Smooth muscle cell (in vitro differentiated cells): ENCODE data around the gene KYAT1. TPM values are rescaled to one million over a fixed set of nuclear protein-coding genes. Genes with fewer than 3 reads are reported as not detected.
"Not testable (repeated sequence)": the region's sequence is repeated elsewhere in the genome, so short reads cannot be mapped to it uniquely, and the experiment has no call there.

Source experiments
- DNase-seq: peaks from one replicate; lab custom pipeline; 2025; ENCODE audit not compliant: unreplicated experiment; lab: John Stamatoyannopoulos, UW
- H2AFZ ChIP-seq: fragments of 200-600 bp; sonication (generic); 2 replicates; pipeline ENCODE4 v1.6.0; 2016; ENCODE audit warnings: antibody characterized with exemption, low read depth, mild to moderate bottlenecking
- H3F3A ChIP-seq: fragments of 200-600 bp; sonication (generic); 2 replicates; pipeline ENCODE4 v1.6.0; 2017; ENCODE audit warnings: antibody characterized with exemption, low read depth
- H3K27ac ChIP-seq: fragments of 200-600 bp; sonication (generic); 2 replicates; pipeline ENCODE4 v1.5.1; 2016; ENCODE audit warnings: low read depth, mild to moderate bottlenecking
- H3K27me3 ChIP-seq: fragments of 200-600 bp; sonication (generic); 2 replicates; pipeline ENCODE4 v1.6.1; 2016; ENCODE audit warnings: low read depth, mild to moderate bottlenecking
- H3K36me3 ChIP-seq: fragments of 200-600 bp; sonication (generic); 2 replicates; pipeline ENCODE4 v1.5.1; 2016; ENCODE audit warnings: low read depth
- H3K4me1 ChIP-seq: fragments of 200-600 bp; sonication (generic); 2 replicates; pipeline ENCODE4 v1.5.1; 2016; ENCODE audit warnings: low read depth
- H3K4me2 ChIP-seq: fragments of 200-600 bp; sonication (generic); 2 replicates; pipeline ENCODE4 v1.6.0; 2016; ENCODE audit warnings: mild to moderate bottlenecking
- H3K4me3 ChIP-seq: fragments of 200-600 bp; sonication (generic); 2 replicates; pipeline ENCODE4 v1.5.1; 2016; ENCODE audit warnings: mild to moderate bottlenecking
- H3K79me2 ChIP-seq: fragments of 200-600 bp; sonication (generic); 2 replicates; pipeline ENCODE4 v1.6.0; 2016; ENCODE audit warnings: low read depth, mild to moderate bottlenecking
- H3K9ac ChIP-seq: fragments of 200-600 bp; sonication (generic); 2 replicates; pipeline ENCODE4 v1.6.0; 2016; ENCODE audit warnings: low read depth
- H3K9me3 ChIP-seq: fragments of 200-600 bp; sonication (generic); replicated peaks from 2 replicates; pipeline ENCODE4 v1.5.1; 2016; ENCODE audit warnings: low read depth
- H4K20me1 ChIP-seq: fragments of 200-600 bp; sonication (generic); 2 replicates; pipeline ENCODE4 v1.6.0; 2016; ENCODE audit warnings: low read depth
- CTCF ChIP-seq: fragments of 200-600 bp; sonication (generic); IDR thresholded peaks from 2 replicates; pipeline ENCODE4 v1.5.1; 2017; ENCODE audit warnings: borderline replicate concordance, mild to moderate bottlenecking, antibody characterized with exemption; ENCODE audit not compliant: insufficient read depth, poor library complexity, severe bottlenecking
- WGBS: methylation state at CpG from one replicate; pipeline ENCODE4 v1.1.7; 2016; ENCODE audit warnings: low lambda C conversion rate; 5-methylcytosine and 5-hydroxymethylcytosine counted together
- polyA plus RNA-seq: library from polyadenylated mRNA; unstranded; fragments of >200 nt; fragmentation: Nextera tagmentation; extraction: Ambion mirVana; gene quantifications from 2 replicates; pipeline ENCODE4 v1.2.1, GENCODE V29; 2016
- total RNA-seq: library from RNA; depleted of rRNA; stranded (reverse); fragments of >200 nt; gene quantifications from 2 replicates; pipeline ENCODE4 v1.2.3, GENCODE V29; 2014

Gene KYAT1
- total and polyA plus RNA-seq, 2 experiments from 2014 or later: 3.1 to 7.7 TPM

DNA sequence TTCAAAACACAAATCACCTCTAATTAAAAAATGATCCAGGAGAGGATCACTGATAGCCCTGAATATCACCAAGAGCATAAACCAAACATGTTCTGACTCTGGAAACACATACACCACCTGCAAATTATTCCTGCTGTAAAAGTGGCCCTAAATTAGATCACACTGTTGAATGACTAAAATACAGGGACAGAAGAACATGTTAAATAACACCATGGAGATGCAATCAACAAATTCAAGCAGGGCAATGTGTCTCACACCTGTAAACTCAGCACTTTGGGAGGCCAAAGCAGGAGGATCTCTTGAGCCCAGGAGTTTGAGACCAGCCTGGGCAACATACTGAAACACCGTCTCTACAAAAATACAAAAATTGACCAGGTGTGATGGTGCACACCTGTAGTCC lies 33.9 kb downstream of the KYAT1 start:
- Histone ChIP-seq H3K27ac (no peak overlapping the region), H2AFZ (no peak overlapping the region), H3K36me3 (no peaks in the 10 kb centered on the region), H3K27me3 (no peaks in the 10 kb centered on the region), H4K20me1 (no peaks in the 10 kb centered on the region), H3K9me3 (no peaks in the 10 kb centered on the region), H3K4me3 (no peak overlapping the region), H3F3A (no peaks in the 10 kb centered on the region), H3K79me2 (no peaks in the 10 kb centered on the region), H3K4me1 (no peaks in the 10 kb centered on the region), H3K9ac (no peak overlapping the region), H3K4me2 (no peak overlapping the region)
- no peak for TF ChIP-seq CTCF
- 100% methylated on average over 1 of the region's 1 CpG for WGBS
- DNase-seq: no peak

GRCh38 chr9:128846680-128847030 lies 35.1 kb downstream of the KYAT1 start:
- WGBS: 95% methylated on average over 3 of the region's 3 CpGs
- DNase-seq: no peak
- no peaks in the 10 kb centered on the region for H3K27me3 ChIP-seq
- no peak overlapping the region for H2AFZ ChIP-seq
- H3K4me3 ChIP-seq: no peak overlapping the region
- H3K4me2 ChIP-seq: no peak overlapping the region
- H3K9ac ChIP-seq: no peak overlapping the region
- H3K27ac ChIP-seq: no peak overlapping the region
- no peaks in the 10 kb centered on the region for H3F3A ChIP-seq
- no peak for TF ChIP-seq CTCF
- H4K20me1 ChIP-seq: no peaks in the 10 kb centered on the region
- no peaks in the 10 kb centered on the region for H3K9me3 ChIP-seq
- H3K36me3 ChIP-seq: no peaks in the 10 kb centered on the region
- H3K79me2 ChIP-seq: no peaks in the 10 kb centered on the region
- no peaks in the 10 kb centered on the region for H3K4me1 ChIP-seq

DNA sequence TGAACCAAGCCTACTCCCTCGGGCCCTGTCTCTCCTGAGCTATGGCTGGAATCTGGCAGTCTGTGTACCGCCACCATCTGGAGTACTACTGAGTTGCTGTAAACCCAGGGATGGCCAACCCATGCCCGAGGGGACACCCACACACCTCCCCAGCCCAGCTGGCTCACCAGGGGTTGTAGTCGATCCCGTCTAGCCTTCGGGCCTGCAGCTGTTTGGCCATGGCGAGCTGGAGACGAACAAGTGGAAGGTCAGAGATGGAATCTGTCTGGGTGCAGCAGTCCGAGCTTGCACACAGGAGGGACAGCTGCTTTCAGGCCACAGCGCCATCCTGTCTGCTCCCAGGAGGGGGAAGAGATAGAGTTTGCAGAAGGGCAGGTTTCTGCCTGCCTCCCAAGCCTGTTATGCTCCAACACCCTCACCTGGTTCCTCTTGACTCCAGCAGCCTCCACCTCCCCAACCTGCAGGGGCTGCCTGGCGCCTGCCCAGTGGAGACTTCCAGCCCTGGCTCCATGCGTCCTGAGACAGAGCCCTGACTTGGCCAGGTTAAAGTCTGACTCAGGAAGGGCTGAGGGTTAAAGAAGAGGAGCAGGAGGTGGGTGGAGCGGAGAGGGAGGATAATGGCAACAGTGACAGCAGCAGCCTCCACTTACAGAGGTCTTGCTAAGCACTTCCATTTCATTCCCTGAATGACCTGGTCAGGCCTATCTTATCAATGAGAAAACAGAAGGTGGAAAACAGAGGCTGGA lies 36.4 kb downstream of the KYAT1 start:
- no peak overlapping the region for H3K9ac ChIP-seq
- WGBS: 69% methylated on average over 13 of the region's 13 CpGs
- no peaks in the 10 kb centered on the region for H3F3A ChIP-seq
- no peaks in the 10 kb centered on the region for H3K36me3 ChIP-seq
- H3K4me1 ChIP-seq: no peaks in the 10 kb centered on the region
- no peaks in the 10 kb centered on the region for H3K79me2 ChIP-seq
- DNase-seq: no peak
- H3K27me3 ChIP-seq: no peaks in the 10 kb centered on the region
- no peak overlapping the region for H3K4me3 ChIP-seq
- no peak overlapping the region for H3K27ac ChIP-seq
- H3K9me3 ChIP-seq: no peaks in the 10 kb centered on the region
- no peak overlapping the region for H3K4me2 ChIP-seq
- H2AFZ ChIP-seq: no peak overlapping the region
- H4K20me1 ChIP-seq: no peaks in the 10 kb centered on the region
- no peak for TF ChIP-seq CTCF

DNA sequence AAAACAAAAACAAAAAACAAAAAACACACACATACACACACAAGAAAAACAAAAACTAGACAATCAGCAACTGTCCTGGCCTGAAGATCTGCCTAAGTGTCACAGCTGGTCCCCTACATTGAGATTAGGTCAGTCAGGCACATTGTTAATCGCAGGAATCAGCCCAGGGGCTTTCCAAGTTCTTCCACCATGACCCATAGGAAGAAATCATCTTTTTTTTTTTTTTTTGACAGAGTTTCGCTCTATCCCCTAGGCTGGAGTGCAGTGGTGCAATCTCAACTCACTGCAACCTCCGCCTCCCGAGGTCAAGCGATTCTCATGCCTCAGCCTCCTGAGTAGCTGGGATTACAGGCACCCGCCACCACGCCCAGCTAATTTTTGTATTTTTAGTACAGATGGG lies 38.6 kb downstream of the KYAT1 start:
- H2AFZ ChIP-seq, H3K9me3 ChIP-seq, H3F3A ChIP-seq, H3K9ac ChIP-seq, H4K20me1 ChIP-seq, H3K4me1 ChIP-seq, H3K36me3 ChIP-seq, H3K4me2 ChIP-seq, H3K27ac ChIP-seq, H3K79me2 ChIP-seq, H3K27me3 ChIP-seq, H3K4me3 ChIP-seq, DNase-seq: not testable (repeated sequence)
- 95% methylated on average over 7 of the region's 7 CpGs for WGBS
